Measurements from ENCODE around the gene PGM2L1. TPM values are rescaled to one million over a fixed set of nuclear protein-coding genes. Genes with fewer than 3 reads are reported as not detected.
A peak's percentile ranks its signal among the peaks of the same experiment; 100 is the strongest.

PGM2L1 gene
- polyA plus RNA-seq, 4 donors, result 0.45 to 3.1 (median 1.2) TPM

DNA sequence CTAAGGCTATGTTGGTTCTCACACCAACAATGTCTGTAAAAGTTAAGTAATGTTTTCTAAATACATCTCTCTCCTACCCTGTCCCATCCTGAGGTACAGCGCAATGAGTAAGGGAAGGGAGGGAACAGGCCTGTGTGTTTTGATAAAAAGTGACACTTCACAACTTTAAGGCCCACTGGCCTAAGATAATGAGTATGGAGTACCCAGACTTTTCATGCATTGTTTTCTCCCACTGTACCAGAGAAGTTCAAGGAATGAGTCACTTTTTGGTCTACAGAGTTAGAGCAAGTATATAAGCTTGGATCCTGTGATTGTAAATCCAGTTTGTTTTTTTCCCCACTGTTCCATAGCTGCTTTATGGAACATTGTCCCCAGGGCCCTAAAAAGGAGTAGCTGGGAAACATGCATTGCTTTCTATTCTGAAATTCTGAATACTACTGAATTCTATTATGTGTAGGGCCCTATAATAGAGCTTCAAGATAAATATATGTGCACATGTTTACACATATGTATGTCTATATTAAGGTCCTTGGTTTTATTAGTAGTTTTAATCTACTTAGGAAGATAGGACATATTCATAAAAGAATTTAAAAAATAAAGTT, 39.3 kb upstream of the PGM2L1 start:
- H3K36me3 ChIP-seq (ENCODE audit: control insufficient read depth in 3 of 3, insufficient read depth in 2 of 3, low read depth in 1 of 3, low read length in 3 of 3), result no peaks in the 10 kb centered on the region
- H3K4me1 ChIP-seq (ENCODE audit: control insufficient read depth in 3 of 3, insufficient read depth in 2 of 3, low read depth in 1 of 3, low read length in 2 of 3), result peaks cover 0 to 16% (median 0%) of the 10 kb centered on the region in 3 donors
- H3K4me3 ChIP-seq (ENCODE audit: low read depth in 1 of 3, low read length in 3 of 3), result no peak overlapping the region
- peaks cover 0 to 3% of the 10 kb centered on the region in 2 donors for H3K9me3 ChIP-seq (ENCODE audit: control insufficient read depth in 2 of 2, insufficient read depth in 1 of 2, low read depth in 1 of 2, low read length in 1 of 2)
- 90 to 100% (median 95%) methylated on average over 1 of the region's 1 CpG for WGBS, 3 donors
- FAIRE-seq (no peak), DNase-seq (no peak)
- H3K27ac ChIP-seq (ENCODE audit: low read depth in 1 of 3, low read length in 2 of 3), result no peak overlapping the region
- no peaks in the 10 kb centered on the region for H3K27me3 ChIP-seq (ENCODE audit: control insufficient read depth in 3 of 3, insufficient read depth in 3 of 3, low read length in 3 of 3)

GRCh38 chr11:74434528-74434927, 36.3 kb upstream of the PGM2L1 start:
- 56 to 81% (median 76%) methylated on average over 7 of the region's 7 CpGs for whole genome bisulfite sequencing, 3 donors
- Histone ChIP-seq H3K27ac (ENCODE audit: low read depth in 1 of 3, low read length in 2 of 3) (no peak overlapping the region), H3K4me3 (ENCODE audit: low read depth in 1 of 3, low read length in 3 of 3) (no peak overlapping the region), H3K36me3 (ENCODE audit: control insufficient read depth in 3 of 3, insufficient read depth in 2 of 3, low read depth in 1 of 3, low read length in 3 of 3) (no peaks in the 10 kb centered on the region), H3K9me3 (ENCODE audit: control insufficient read depth in 2 of 2, insufficient read depth in 1 of 2, low read depth in 1 of 2, low read length in 1 of 2) (no peaks in the 10 kb centered on the region), H3K27me3 (ENCODE audit: control insufficient read depth in 3 of 3, insufficient read depth in 3 of 3, low read length in 3 of 3) (no peaks in the 10 kb centered on the region), H3K4me1 (ENCODE audit: control insufficient read depth in 3 of 3, insufficient read depth in 2 of 3, low read depth in 1 of 3, low read length in 2 of 3) (peaks cover 0 to 8% (median 0%) of the 10 kb centered on the region in 3 donors)
- no peak for FAIRE-seq
- DNase-seq, result peak in 1 of 2 donors; percentile 38

GRCh38 chr11:74429205-74429604, 31.0 kb upstream of the PGM2L1 start:
- WGBS, 3 donors, result 76 to 88% (median 78%) methylated on average over 3 of the region's 3 CpGs
- Histone ChIP-seq H3K9me3 (ENCODE audit: control insufficient read depth in 2 of 2, insufficient read depth in 1 of 2, low read depth in 1 of 2, low read length in 1 of 2) (peaks cover 0 to 7% of the 10 kb centered on the region in 2 donors), H3K4me3 (ENCODE audit: low read depth in 1 of 3, low read length in 3 of 3) (no peak overlapping the region), H3K27ac (ENCODE audit: low read depth in 1 of 3, low read length in 2 of 3) (no peak overlapping the region), H3K27me3 (ENCODE audit: control insufficient read depth in 3 of 3, insufficient read depth in 3 of 3, low read length in 3 of 3) (no peaks in the 10 kb centered on the region), H3K4me1 (ENCODE audit: control insufficient read depth in 3 of 3, insufficient read depth in 2 of 3, low read depth in 1 of 3, low read length in 2 of 3) (no peaks in the 10 kb centered on the region), H3K36me3 (ENCODE audit: control insufficient read depth in 3 of 3, insufficient read depth in 2 of 3, low read depth in 1 of 3, low read length in 3 of 3) (no peaks in the 10 kb centered on the region)
- no peak for FAIRE-seq
- no peak for DNase-seq

DNA sequence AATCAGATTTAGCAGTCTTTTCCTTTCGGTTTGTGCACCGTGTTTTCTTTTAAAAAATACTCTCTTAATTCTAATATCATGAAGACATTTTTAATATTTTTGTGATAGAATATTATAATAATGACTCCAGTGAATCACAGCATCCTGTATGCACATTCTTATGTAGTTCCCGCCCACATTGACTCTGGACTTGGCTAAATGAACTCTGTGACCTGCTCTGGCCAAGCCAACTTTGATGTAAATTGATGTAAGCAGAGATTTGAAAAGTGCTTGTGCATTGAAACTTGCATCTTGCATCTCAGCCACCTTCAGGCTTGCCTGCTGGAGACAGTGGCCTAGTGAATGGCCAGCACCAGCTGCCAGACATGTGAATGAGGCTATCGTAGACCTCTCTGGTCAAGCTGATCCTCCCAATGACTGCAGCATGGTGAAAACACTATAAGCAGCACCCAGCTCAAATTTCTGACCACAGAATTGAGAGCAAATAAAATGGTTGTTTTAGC, 29.2 kb upstream of the PGM2L1 start:
- H3K4me3 ChIP-seq (ENCODE audit: low read depth in 1 of 3, low read length in 3 of 3), result no peak overlapping the region
- no peak for DNase-seq
- H3K36me3 ChIP-seq (ENCODE audit: control insufficient read depth in 3 of 3, insufficient read depth in 2 of 3, low read depth in 1 of 3, low read length in 3 of 3), result no peaks in the 10 kb centered on the region
- peaks cover 0 to 7% of the 10 kb centered on the region in 2 donors for H3K9me3 ChIP-seq (ENCODE audit: control insufficient read depth in 2 of 2, insufficient read depth in 1 of 2, low read depth in 1 of 2, low read length in 1 of 2)
- no peak overlapping the region for H3K27ac ChIP-seq (ENCODE audit: low read depth in 1 of 3, low read length in 2 of 3)
- no peak for FAIRE-seq
- WGBS, 3 donors, result 84 to 95% (median 89%) methylated on average over 4 of the region's 4 CpGs
- no peaks in the 10 kb centered on the region for H3K4me1 ChIP-seq (ENCODE audit: control insufficient read depth in 3 of 3, insufficient read depth in 2 of 3, low read depth in 1 of 3, low read length in 2 of 3)
- H3K27me3 ChIP-seq (ENCODE audit: control insufficient read depth in 3 of 3, insufficient read depth in 3 of 3, low read length in 3 of 3), result no peaks in the 10 kb centered on the region

GRCh38 chr11:74425100-74425499, 26.9 kb upstream of the PGM2L1 start:
- DNase-seq (no peak), FAIRE-seq (no peak)
- no peaks in the 10 kb centered on the region for H3K27me3 ChIP-seq (ENCODE audit: control insufficient read depth in 3 of 3, insufficient read depth in 3 of 3, low read length in 3 of 3)
- no peak overlapping the region for H3K27ac ChIP-seq (ENCODE audit: low read depth in 1 of 3, low read length in 2 of 3)
- no peaks in the 10 kb centered on the region for H3K36me3 ChIP-seq (ENCODE audit: control insufficient read depth in 3 of 3, insufficient read depth in 2 of 3, low read depth in 1 of 3, low read length in 3 of 3)
- H3K4me1 ChIP-seq (ENCODE audit: control insufficient read depth in 3 of 3, insufficient read depth in 2 of 3, low read depth in 1 of 3, low read length in 2 of 3), result no peaks in the 10 kb centered on the region
- peaks cover 0 to 7% of the 10 kb centered on the region in 2 donors for H3K9me3 ChIP-seq (ENCODE audit: control insufficient read depth in 2 of 2, insufficient read depth in 1 of 2, low read depth in 1 of 2, low read length in 1 of 2)
- H3K4me3 ChIP-seq (ENCODE audit: low read depth in 1 of 3, low read length in 3 of 3), result no peak overlapping the region

DNA sequence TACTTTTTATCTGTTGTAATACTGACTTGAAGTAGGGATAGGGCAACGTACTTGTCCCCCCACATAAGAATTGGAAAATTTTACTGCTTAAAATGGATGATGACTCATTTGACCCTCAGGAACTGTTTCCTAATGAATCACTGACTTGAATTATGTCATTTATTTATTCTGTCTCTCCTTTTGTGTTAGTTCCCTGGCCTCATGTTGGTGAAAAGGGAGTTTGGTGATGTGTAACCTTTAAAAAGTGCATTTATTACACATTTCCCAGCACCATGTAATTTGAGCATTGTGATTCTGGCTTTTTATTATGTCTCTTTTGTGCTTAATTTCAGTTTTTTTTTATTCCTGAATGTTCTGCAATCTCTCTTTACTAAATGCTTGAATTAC, 20.3 kb upstream of the PGM2L1 start:
- Histone ChIP-seq H3K27me3 (ENCODE audit: control insufficient read depth in 3 of 3, insufficient read depth in 3 of 3, low read length in 3 of 3) (no peaks in the 10 kb centered on the region), H3K4me3 (ENCODE audit: low read depth in 1 of 3, low read length in 3 of 3) (no peak overlapping the region), H3K4me1 (ENCODE audit: control insufficient read depth in 3 of 3, insufficient read depth in 2 of 3, low read depth in 1 of 3, low read length in 2 of 3) (no peaks in the 10 kb centered on the region), H3K9me3 (ENCODE audit: control insufficient read depth in 2 of 2, insufficient read depth in 1 of 2, low read depth in 1 of 2, low read length in 1 of 2) (no peaks in the 10 kb centered on the region), H3K36me3 (ENCODE audit: control insufficient read depth in 3 of 3, insufficient read depth in 2 of 3, low read depth in 1 of 3, low read length in 3 of 3) (no peaks in the 10 kb centered on the region), H3K27ac (ENCODE audit: low read depth in 1 of 3, low read length in 2 of 3) (no peak overlapping the region)
- DNase-seq, result no peak
- FAIRE-seq, result no peak
- 57 to 74% (median 67%) methylated on average over 1 of the region's 1 CpG for WGBS, 3 donors

DNA sequence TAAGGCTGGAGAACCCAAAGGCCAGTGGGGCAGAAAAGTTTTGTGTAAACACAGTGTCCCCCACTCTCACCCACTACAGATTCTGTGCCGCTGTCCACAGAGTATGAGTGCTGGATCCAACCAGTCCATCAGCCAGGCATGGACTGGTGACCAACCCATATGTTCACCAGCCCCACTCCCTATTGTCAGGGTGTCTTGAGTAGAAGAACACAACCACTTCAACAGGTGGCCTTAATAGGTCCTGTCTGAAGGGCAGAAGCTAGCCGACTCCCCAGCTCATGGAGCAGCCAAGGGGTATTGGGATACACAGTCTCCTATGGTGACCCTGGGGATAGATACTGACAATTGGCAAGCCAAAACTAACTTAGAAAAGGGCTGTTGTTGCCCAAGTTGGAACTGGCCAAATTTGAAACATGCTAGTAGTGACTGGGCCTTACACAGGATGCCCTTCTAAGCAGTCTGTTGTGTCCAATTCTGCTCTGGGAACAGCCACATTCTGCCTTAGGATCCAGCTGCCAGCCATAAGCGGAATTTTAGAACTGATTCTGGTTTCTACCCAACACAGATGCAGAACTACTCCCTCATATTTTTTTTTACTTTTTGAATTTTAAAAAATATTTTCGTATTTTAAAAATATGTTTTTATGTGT, 19.8 kb upstream of the PGM2L1 start:
- FAIRE-seq, result no peak
- DNase-seq, result no peak
- H3K27me3 ChIP-seq (ENCODE audit: control insufficient read depth in 3 of 3, insufficient read depth in 3 of 3, low read length in 3 of 3), result no peaks in the 10 kb centered on the region
- no peaks in the 10 kb centered on the region for H3K9me3 ChIP-seq (ENCODE audit: control insufficient read depth in 2 of 2, insufficient read depth in 1 of 2, low read depth in 1 of 2, low read length in 1 of 2)
- no peaks in the 10 kb centered on the region for H3K4me1 ChIP-seq (ENCODE audit: control insufficient read depth in 3 of 3, insufficient read depth in 2 of 3, low read depth in 1 of 3, low read length in 2 of 3)
- 88 to 96% (median 92%) methylated on average over 4 of the region's 4 CpGs for WGBS, 3 donors
- no peaks in the 10 kb centered on the region for H3K36me3 ChIP-seq (ENCODE audit: control insufficient read depth in 3 of 3, insufficient read depth in 2 of 3, low read depth in 1 of 3, low read length in 3 of 3)
- no peak overlapping the region for H3K4me3 ChIP-seq (ENCODE audit: low read depth in 1 of 3, low read length in 3 of 3)
- H3K27ac ChIP-seq (ENCODE audit: low read depth in 1 of 3, low read length in 2 of 3), result no peak overlapping the region

GRCh38 chr11:74417379-74417804, 19.2 kb upstream of the PGM2L1 start:
- H3K27ac ChIP-seq (ENCODE audit: low read depth in 1 of 3, low read length in 2 of 3), result no peak overlapping the region
- no peaks in the 10 kb centered on the region for H3K27me3 ChIP-seq (ENCODE audit: control insufficient read depth in 3 of 3, insufficient read depth in 3 of 3, low read length in 3 of 3)
- DNase-seq (peak in 1 of 2 donors; percentile 11), FAIRE-seq (no peak)
- H3K36me3 ChIP-seq (ENCODE audit: control insufficient read depth in 3 of 3, insufficient read depth in 2 of 3, low read depth in 1 of 3, low read length in 3 of 3), result no peaks in the 10 kb centered on the region
- no peaks in the 10 kb centered on the region for H3K9me3 ChIP-seq (ENCODE audit: control insufficient read depth in 2 of 2, insufficient read depth in 1 of 2, low read depth in 1 of 2, low read length in 1 of 2)
- H3K4me1 ChIP-seq (ENCODE audit: control insufficient read depth in 3 of 3, insufficient read depth in 2 of 3, low read depth in 1 of 3, low read length in 2 of 3), result no peaks in the 10 kb centered on the region
- 0 to 7% (median 2%) methylated on average over 1 of the region's 1 CpG for WGBS, 3 donors
- H3K4me3 ChIP-seq (ENCODE audit: low read depth in 1 of 3, low read length in 3 of 3), result no peak overlapping the region
